ENCODE results near the gene MACF1.
A peak's percentile ranks its signal among the peaks of the same experiment; 100 is the strongest.

The MACF1 gene

GRCh38 chr1:39387452-39387851 lies 183.0 kb downstream of the MACF1 start:
- TF ChIP-seq, protein P1, sequence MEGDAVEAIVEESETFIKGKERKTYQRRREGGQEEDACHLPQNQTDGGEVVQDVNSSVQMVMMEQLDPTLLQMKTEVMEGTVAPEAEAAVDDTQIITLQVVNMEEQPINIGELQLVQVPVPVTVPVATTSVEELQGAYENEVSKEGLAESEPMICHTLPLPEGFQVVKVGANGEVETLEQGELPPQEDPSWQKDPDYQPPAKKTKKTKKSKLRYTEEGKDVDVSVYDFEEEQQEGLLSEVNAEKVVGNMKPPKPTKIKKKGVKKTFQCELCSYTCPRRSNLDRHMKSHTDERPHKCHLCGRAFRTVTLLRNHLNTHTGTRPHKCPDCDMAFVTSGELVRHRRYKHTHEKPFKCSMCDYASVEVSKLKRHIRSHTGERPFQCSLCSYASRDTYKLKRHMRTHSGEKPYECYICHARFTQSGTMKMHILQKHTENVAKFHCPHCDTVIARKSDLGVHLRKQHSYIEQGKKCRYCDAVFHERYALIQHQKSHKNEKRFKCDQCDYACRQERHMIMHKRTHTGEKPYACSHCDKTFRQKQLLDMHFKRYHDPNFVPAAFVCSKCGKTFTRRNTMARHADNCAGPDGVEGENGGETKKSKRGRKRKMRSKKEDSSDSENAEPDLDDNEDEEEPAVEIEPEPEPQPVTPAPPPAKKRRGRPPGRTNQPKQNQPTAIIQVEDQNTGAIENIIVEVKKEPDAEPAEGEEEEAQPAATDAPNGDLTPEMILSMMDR (IDR thresholded peaks at IDR 0.05; ENCODE audit: low read length, missing control alignments) = peak; percentile 40
- peak; percentile 84 for DNase-seq (ENCODE audit: low read depth)

DNA sequence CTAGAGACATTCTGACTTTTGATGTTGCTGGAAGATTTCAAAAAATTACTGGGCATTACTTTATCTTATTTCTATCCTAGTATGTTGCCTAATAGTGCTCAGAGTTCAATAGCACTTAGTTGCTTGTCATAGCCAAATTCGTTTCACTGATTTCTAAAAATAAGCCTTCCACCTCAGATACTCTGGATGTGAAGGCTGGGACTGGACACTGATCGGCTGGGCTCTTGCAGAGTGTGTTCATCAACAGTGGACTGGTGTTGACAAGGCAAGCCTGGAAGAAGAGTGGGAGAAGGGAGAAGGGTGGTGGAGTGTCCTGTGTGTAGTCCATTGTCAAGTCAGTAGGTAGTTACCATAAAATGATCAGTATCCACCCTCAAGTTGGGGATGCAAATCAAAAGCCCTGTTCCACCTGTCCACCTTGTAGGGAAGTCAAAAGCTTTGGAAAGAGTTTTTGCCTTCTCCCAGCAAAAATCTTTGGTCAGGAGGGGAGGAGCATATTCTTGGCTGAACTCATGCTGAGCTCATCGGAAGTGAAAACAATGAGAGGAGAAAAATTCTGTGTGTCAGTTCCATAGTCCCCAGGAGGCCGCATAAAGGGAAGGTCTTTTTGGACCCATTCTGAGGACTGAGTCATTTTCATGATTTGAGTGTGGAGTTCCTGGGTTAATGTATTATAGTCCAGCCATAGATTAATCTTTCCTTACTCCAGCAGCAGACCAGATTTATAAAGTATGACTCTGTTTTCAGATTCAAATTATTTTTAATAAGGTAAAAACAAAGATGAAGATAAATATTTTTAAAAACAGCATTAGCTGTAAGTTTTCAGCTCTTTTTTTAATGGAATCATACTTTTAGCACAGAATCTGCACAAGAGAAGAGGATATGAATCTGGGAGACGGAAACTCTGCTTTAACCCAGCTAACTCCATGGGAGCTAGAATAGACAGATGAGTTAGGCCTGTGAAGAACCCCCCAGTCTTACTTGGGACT lies 187.5 kb downstream of the MACF1 start:
- no peak overlapping the region for H3K4me3 ChIP-seq (replicated peaks; ENCODE audit: low read depth, low read length)
- peak; percentile 92 for DNase-seq (ENCODE audit: low read depth)
- TF ChIP-seq, protein P1 (IDR thresholded peaks at IDR 0.05; ENCODE audit: low read length, missing control alignments) = no peak

More at GRCh38 chr1:39387452-39387851, 183.0 kb downstream of the MACF1 start:
- H3K4me3 ChIP-seq (replicated peaks; ENCODE audit: low read depth, low read length) = no peak overlapping the region

GRCh38 chr1:39392851-39393573 lies 188.5 kb downstream of the MACF1 start:
- no peak for DNase-seq (ENCODE audit: low read depth)
- no peak overlapping the region for H3K4me3 ChIP-seq (replicated peaks; ENCODE audit: low read depth, low read length)

GRCh38 chr1:39393645-39394044 lies 189.2 kb downstream of the MACF1 start:
- DNase-seq (ENCODE audit: low read depth) = no peak
- H3K4me3 ChIP-seq (replicated peaks; ENCODE audit: low read depth, low read length) = no peak overlapping the region
- TF ChIP-seq, protein P1 (IDR thresholded peaks at IDR 0.05; ENCODE audit: low read length, missing control alignments) = no peak

More at GRCh38 chr1:39392851-39393573, 188.5 kb downstream of the MACF1 start:
- TF ChIP-seq, protein P1 (IDR thresholded peaks at IDR 0.05; ENCODE audit: low read length, missing control alignments) = no peak

DNA sequence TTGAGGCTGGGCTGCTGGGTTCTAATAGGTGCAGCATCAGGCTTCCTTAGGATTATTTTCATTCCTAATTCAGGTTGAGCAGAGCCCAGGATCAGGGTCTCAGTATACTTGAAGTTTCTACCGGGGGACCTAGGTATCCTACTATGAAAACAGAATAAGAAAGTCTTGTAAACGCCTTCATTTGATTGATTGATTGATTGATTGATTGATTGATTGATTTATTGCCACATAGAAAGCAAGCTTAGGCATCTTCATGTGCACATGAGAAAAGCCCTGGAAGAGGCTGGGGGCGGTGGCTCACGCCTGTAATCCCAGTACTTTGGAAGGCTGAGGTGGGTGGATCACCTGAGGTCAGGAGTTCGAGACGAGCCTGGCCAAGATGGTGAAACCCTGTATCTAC lies 189.6 kb downstream of the MACF1 start:
- TF ChIP-seq, protein P1 (IDR thresholded peaks at IDR 0.05; ENCODE audit: low read length, missing control alignments) = no peak
- DNase-seq (ENCODE audit: low read depth) = no peak
- no peak overlapping the region for H3K4me3 ChIP-seq (replicated peaks; ENCODE audit: low read depth, low read length)

DNA sequence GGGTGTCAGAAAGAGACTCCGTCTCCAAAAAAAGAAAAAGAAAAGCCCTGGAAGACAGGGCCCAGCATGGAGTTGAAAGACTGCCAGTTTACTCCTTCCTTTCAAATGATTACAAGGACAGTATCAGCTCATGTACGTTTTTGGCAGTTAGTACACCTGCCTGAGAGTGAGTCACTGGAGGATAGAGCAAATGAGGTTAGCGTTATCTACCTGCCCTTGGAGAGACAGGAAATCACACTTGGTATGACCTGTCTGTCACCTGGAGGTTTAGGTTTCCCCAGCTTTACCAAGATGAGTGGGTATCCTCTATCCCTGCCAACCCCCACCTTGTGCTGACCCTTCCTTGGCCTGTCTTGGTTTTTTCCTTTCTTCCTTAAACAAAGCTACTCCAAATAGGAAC lies 190.1 kb downstream of the MACF1 start:
- no peak overlapping the region for H3K4me3 ChIP-seq (replicated peaks; ENCODE audit: low read depth, low read length)
- TF ChIP-seq, protein P1 (IDR thresholded peaks at IDR 0.05; ENCODE audit: low read length, missing control alignments) = no peak
- DNase-seq (ENCODE audit: low read depth) = no peak
